ENCODE results near the gene SLC45A3.

The SLC45A3 gene

DNA sequence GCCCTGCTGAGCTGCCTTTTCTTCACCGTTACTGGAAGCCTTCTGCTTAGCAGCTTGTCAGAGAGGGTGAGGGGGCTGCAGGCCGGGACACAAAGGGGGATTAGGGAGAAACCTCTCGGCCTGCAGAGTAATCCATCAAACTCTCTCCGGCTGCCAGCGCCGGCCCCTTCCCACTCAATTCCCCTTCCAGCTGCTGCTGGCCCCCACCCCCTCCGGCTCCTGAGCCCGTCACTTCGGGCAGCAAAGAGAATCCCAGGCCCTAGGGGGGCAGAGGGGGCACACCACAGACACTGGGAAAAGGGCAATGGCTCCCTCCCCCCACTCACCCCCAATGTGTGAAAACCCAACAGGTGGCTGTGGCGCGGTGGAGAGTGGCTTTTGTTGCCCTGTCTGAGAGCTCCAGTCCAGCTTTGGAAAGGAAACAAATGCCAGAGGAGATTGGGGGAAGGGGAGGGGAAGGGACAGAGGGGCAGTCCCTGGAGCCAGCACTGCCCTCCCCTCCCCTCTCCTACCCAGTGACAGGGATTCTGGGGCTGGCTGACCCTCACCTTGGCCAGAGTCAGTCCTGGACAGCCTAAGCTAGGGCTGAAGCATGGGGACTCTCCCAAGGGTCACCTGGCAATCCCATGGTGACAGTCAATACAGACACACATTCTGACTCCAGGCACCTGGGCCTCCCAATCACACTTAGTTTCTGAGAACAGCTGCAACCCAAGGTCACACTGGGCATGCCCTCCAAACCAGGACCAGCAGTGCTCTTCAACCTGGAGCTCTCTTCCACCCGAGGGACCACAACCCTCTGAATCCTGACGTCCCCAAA is 9.5 kb downstream of the SLC45A3 start:
- DNase-seq (ENCODE audit: low read depth in 1 of 2, low spot score in 1 of 2) = no peak
- TF ChIP-seq GABPA (IDR thresholded peaks at IDR 0.05; ENCODE audit: low read depth) (no peak), SPI1 (IDR thresholded peaks at IDR 0.05; ENCODE audit: borderline replicate concordance, low read depth) (no peak), POLR2AphosphoS5 (IDR thresholded peaks at IDR 0.05; ENCODE audit: low read depth) (no peak)
- Histone ChIP-seq H3K27me3 (ENCODE audit: insufficient read depth, poor library complexity, severe bottlenecking) (peaks cover 3% of the 10 kb centered on the region), H3K27ac (replicated peaks) (no peak overlapping the region), H3K4me3 (replicated peaks; ENCODE audit: insufficient read depth, low read length) (no peak overlapping the region)

- Histone ChIP-seq H3K27ac (replicated peaks) (no peak overlapping the region), H3K27me3 (ENCODE audit: insufficient read depth, poor library complexity, severe bottlenecking) (peaks cover 3% of the 10 kb centered on the region), H3K4me3 (replicated peaks; ENCODE audit: insufficient read depth, low read length) (no peak overlapping the region)
- no peak for TF ChIP-seq GABPA (IDR thresholded peaks at IDR 0.05; ENCODE audit: low read depth)
- TF ChIP-seq, protein P1, sequence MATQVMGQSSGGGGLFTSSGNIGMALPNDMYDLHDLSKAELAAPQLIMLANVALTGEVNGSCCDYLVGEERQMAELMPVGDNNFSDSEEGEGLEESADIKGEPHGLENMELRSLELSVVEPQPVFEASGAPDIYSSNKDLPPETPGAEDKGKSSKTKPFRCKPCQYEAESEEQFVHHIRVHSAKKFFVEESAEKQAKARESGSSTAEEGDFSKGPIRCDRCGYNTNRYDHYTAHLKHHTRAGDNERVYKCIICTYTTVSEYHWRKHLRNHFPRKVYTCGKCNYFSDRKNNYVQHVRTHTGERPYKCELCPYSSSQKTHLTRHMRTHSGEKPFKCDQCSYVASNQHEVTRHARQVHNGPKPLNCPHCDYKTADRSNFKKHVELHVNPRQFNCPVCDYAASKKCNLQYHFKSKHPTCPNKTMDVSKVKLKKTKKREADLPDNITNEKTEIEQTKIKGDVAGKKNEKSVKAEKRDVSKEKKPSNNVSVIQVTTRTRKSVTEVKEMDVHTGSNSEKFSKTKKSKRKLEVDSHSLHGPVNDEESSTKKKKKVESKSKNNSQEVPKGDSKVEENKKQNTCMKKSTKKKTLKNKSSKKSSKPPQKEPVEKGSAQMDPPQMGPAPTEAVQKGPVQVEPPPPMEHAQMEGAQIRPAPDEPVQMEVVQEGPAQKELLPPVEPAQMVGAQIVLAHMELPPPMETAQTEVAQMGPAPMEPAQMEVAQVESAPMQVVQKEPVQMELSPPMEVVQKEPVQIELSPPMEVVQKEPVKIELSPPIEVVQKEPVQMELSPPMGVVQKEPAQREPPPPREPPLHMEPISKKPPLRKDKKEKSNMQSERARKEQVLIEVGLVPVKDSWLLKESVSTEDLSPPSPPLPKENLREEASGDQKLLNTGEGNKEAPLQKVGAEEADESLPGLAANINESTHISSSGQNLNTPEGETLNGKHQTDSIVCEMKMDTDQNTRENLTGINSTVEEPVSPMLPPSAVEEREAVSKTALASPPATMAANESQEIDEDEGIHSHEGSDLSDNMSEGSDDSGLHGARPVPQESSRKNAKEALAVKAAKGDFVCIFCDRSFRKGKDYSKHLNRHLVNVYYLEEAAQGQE (IDR thresholded peaks at IDR 0.05; ENCODE audit: insufficient replicate concordance, low read depth) = no peak
- TF ChIP-seq SPI1 (IDR thresholded peaks at IDR 0.05; ENCODE audit: borderline replicate concordance, low read depth) = no peak
- TF ChIP-seq, protein P2, sequence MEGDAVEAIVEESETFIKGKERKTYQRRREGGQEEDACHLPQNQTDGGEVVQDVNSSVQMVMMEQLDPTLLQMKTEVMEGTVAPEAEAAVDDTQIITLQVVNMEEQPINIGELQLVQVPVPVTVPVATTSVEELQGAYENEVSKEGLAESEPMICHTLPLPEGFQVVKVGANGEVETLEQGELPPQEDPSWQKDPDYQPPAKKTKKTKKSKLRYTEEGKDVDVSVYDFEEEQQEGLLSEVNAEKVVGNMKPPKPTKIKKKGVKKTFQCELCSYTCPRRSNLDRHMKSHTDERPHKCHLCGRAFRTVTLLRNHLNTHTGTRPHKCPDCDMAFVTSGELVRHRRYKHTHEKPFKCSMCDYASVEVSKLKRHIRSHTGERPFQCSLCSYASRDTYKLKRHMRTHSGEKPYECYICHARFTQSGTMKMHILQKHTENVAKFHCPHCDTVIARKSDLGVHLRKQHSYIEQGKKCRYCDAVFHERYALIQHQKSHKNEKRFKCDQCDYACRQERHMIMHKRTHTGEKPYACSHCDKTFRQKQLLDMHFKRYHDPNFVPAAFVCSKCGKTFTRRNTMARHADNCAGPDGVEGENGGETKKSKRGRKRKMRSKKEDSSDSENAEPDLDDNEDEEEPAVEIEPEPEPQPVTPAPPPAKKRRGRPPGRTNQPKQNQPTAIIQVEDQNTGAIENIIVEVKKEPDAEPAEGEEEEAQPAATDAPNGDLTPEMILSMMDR (IDR thresholded peaks at IDR 0.05; ENCODE audit: insufficient read depth, low read length) = no peak
- no peak for TF ChIP-seq POLR2AphosphoS5 (IDR thresholded peaks at IDR 0.05; ENCODE audit: low read depth)
- no peak for DNase-seq (ENCODE audit: low read depth in 1 of 2, low spot score in 1 of 2)
These were observed 10.2 kb downstream of the SLC45A3 start for GRCh38 chr1:205670150-205670446.

GRCh38 chr1:205669341-205670149 is 10.8 kb downstream of the SLC45A3 start:
- DNase-seq (ENCODE audit: low read depth in 1 of 2, low spot score in 1 of 2) = no peak
- Histone ChIP-seq H3K4me3 (replicated peaks; ENCODE audit: insufficient read depth, low read length) (no peak overlapping the region), H3K27me3 (ENCODE audit: insufficient read depth, poor library complexity, severe bottlenecking) (peaks cover 3% of the 10 kb centered on the region), H3K27ac (replicated peaks) (no peak overlapping the region)
- TF ChIP-seq GABPA (IDR thresholded peaks at IDR 0.05; ENCODE audit: low read depth) (no peak), POLR2AphosphoS5 (IDR thresholded peaks at IDR 0.05; ENCODE audit: low read depth) (no peak)
- TF ChIP-seq, protein P2 (IDR thresholded peaks at IDR 0.05; ENCODE audit: insufficient read depth, low read length) = no peak
- TF ChIP-seq, protein P1 (IDR thresholded peaks at IDR 0.05; ENCODE audit: insufficient replicate concordance, low read depth) = no peak

DNA sequence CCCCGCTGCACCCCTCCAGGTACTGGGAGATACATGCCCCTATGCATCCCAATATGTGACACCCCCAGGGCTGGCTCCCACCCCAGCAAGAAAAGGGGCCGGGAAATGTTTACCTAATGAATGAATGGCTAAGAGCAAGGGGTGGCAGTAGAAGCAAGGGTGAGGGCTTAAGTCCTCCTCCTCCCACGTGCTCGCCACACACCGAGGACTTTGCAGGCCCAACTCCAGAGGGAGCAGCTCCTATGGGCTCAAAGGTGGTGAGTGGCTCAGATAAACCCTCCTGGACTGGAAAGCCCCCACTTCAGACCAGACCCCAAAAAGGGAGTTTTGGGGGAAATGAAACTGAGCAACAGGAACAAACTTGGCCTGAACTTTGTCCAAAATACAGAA is 11.4 kb downstream of the SLC45A3 start:
- Histone ChIP-seq H3K27me3 (ENCODE audit: insufficient read depth, poor library complexity, severe bottlenecking) (peaks cover 3% of the 10 kb centered on the region), H3K27ac (replicated peaks) (no peak overlapping the region), H3K4me3 (replicated peaks; ENCODE audit: insufficient read depth, low read length) (no peak overlapping the region)
- TF ChIP-seq, protein P2 (IDR thresholded peaks at IDR 0.05; ENCODE audit: insufficient read depth, low read length) = no peak
- TF ChIP-seq, protein P1 (IDR thresholded peaks at IDR 0.05; ENCODE audit: insufficient replicate concordance, low read depth) = no peak
- TF ChIP-seq GABPA (IDR thresholded peaks at IDR 0.05; ENCODE audit: low read depth) (no peak), SPI1 (IDR thresholded peaks at IDR 0.05; ENCODE audit: borderline replicate concordance, low read depth) (no peak), POLR2AphosphoS5 (IDR thresholded peaks at IDR 0.05; ENCODE audit: low read depth) (no peak)
- DNase-seq (ENCODE audit: low read depth in 1 of 2, low spot score in 1 of 2) = no peak
